Measurements from ENCODE around the gene AFAP1L1. TPM values are rescaled to one million over a fixed set of nuclear protein-coding genes. Genes with fewer than 3 reads are reported as not detected.

Gene AFAP1L1
- total and polyA plus RNA-seq, 2 of the 13 experiments (the other 11 are each of a cell fraction or from before 2014, with no cell fraction given): 0.38 to 1.0 TPM

DNA sequence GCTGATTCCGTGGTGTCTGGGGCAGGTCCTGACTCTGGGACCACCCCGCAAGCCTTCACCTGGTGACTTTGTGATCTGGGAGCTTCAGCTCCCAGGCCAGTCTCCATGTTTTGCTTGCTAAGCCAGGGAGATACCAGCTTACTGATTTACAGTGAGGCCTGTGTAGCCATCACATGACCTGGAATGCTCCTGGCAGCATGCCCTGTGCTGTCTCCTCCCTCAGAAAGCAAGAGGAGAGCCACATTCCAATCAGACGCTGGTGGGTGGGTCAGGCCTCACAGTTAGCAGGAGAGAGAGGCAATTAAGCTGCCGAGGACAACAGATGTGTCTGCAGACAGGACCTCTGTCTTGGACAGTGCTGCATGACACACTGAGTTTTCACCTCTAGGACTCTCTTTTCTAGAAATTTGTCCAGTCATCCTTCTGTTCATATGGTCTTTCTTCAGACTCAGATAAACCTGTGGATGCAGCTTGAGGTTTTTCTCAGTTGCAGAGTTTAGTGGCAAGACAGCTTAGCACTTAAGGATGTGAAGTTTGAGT lies 49.2 kb downstream of the AFAP1L1 start (continued):
- 0 out of 2 replicates have a peak, but pooled peaks have one; percentile 42 for TF ChIP-seq MIER2 (CRISPR knock-in tag; IDR thresholded peaks at IDR 0.05)
- no peak for TF ChIP-seq TARDBP (CRISPR knock-in tag; IDR thresholded peaks at IDR 0.05)
- no peak for TF ChIP-seq ZBTB20 (CRISPR knock-in tag; IDR thresholded peaks at IDR 0.05; ENCODE audit: borderline replicate concordance, low read depth)
- no peak for TF ChIP-seq XBP1 (CRISPR knock-in tag; IDR thresholded peaks at IDR 0.05)
- TF ChIP-seq MAFK (conservative IDR thresholded peaks at IDR 0.05 in 1 of 2, IDR thresholded peaks at IDR 0.05 in 1 of 2; ENCODE audit: low read length in 2 of 2): no peak
- TF ChIP-seq KMT2B (CRISPR knock-in tag; IDR thresholded peaks at IDR 0.05): no peak; the same call in 1 of the 2 replicates
- TF ChIP-seq, protein P1, sequence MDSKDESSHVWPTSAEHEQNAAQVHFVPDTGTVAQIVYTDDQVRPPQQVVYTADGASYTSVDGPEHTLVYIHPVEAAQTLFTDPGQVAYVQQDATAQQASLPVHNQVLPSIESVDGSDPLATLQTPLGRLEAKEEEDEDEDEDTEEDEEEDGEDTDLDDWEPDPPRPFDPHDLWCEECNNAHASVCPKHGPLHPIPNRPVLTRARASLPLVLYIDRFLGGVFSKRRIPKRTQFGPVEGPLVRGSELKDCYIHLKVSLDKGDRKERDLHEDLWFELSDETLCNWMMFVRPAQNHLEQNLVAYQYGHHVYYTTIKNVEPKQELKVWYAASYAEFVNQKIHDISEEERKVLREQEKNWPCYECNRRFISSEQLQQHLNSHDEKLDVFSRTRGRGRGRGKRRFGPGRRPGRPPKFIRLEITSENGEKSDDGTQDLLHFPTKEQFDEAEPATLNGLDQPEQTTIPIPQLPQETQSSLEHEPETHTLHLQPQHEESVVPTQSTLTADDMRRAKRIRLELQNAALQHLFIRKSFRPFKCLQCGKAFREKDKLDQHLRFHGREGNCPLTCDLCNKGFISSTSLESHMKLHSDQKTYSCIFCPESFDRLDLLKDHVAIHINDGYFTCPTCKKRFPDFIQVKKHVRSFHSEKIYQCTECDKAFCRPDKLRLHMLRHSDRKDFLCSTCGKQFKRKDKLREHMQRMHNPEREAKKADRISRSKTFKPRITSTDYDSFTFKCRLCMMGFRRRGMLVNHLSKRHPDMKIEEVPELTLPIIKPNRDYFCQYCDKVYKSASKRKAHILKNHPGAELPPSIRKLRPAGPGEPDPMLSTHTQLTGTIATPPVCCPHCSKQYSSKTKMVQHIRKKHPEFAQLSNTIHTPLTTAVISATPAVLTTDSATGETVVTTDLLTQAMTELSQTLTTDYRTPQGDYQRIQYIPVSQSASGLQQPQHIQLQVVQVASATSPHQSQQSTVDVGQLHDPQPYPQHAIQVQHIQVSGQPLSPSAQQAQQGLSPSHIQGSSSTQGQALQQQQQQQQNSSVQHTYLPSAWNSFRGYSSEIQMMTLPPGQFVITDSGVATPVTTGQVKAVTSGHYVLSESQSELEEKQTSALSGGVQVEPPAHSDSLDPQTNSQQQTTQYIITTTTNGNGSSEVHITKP (CRISPR knock-in tag; IDR thresholded peaks at IDR 0.05; ENCODE audit: low read depth): no peak
- TF ChIP-seq, protein P2, sequence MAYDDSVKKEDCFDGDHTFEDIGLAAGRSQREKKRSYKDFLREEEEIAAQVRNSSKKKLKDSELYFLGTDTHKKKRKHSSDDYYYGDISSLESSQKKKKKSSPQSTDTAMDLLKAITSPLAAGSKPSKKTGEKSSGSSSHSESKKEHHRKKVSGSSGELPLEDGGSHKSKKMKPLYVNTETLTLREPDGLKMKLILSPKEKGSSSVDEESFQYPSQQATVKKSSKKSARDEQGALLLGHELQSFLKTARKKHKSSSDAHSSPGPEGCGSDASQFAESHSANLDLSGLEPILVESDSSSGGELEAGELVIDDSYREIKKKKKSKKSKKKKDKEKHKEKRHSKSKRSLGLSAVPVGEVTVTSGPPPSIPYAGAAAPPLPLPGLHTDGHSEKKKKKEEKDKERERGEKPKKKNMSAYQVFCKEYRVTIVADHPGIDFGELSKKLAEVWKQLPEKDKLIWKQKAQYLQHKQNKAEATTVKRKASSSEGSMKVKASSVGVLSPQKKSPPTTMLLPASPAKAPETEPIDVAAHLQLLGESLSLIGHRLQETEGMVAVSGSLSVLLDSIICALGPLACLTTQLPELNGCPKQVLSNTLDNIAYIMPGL (CRISPR knock-in tag; IDR thresholded peaks at IDR 0.05; ENCODE audit: borderline replicate concordance in 1 of 2, low read depth in 1 of 2): 0 out of 4 replicates have a peak, but pooled peaks of 1 of the 2 experiments have one; percentile 34
- peak; percentile 42; the same call in 1 of the 2 replicates for TF ChIP-seq GATAD1 (CRISPR knock-in tag; IDR thresholded peaks at IDR 0.05)
- TF ChIP-seq RARA (CRISPR knock-in tag; IDR thresholded peaks at IDR 0.05): no peak
- no peak for TF ChIP-seq ZBTB38 (CRISPR knock-in tag; IDR thresholded peaks at IDR 0.05)
- TF ChIP-seq MED8 (CRISPR knock-in tag; IDR thresholded peaks at IDR 0.05; ENCODE audit: insufficient replicate concordance): no peak
- no peak for TF ChIP-seq SOX13 (IDR thresholded peaks at IDR 0.05)
- TF ChIP-seq SOX13 (CRISPR knock-in tag; conservative IDR thresholded peaks at IDR 0.05 in 1 of 2, IDR thresholded peaks at IDR 0.05 in 1 of 2): peak in 1 of 2 experiments; percentile 53; a peak in 1 of 4 replicates
- TF ChIP-seq, protein P3, sequence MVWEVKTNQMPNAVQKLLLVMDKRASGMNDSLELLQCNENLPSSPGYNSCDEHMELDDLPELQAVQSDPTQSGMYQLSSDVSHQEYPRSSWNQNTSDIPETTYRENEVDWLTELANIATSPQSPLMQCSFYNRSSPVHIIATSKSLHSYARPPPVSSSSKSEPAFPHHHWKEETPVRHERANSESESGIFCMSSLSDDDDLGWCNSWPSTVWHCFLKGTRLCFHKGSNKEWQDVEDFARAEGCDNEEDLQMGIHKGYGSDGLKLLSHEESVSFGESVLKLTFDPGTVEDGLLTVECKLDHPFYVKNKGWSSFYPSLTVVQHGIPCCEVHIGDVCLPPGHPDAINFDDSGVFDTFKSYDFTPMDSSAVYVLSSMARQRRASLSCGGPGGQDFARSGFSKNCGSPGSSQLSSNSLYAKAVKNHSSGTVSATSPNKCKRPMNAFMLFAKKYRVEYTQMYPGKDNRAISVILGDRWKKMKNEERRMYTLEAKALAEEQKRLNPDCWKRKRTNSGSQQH (CRISPR knock-in tag; IDR thresholded peaks at IDR 0.05; ENCODE audit: low read depth): peak; percentile 61; the same call in 1 of the 2 replicates
- peak; percentile 52; the same call in 1 of the 2 replicates for TF ChIP-seq CBX5 (CRISPR knock-in tag; IDR thresholded peaks at IDR 0.05; ENCODE audit: borderline replicate concordance)
- TF ChIP-seq ZNF205 (CRISPR knock-in tag; IDR thresholded peaks at IDR 0.05): no peak
- TF ChIP-seq, protein P4, sequence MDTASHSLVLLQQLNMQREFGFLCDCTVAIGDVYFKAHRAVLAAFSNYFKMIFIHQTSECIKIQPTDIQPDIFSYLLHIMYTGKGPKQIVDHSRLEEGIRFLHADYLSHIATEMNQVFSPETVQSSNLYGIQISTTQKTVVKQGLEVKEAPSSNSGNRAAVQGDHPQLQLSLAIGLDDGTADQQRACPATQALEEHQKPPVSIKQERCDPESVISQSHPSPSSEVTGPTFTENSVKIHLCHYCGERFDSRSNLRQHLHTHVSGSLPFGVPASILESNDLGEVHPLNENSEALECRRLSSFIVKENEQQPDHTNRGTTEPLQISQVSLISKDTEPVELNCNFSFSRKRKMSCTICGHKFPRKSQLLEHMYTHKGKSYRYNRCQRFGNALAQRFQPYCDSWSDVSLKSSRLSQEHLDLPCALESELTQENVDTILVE (CRISPR knock-in tag; IDR thresholded peaks at IDR 0.05): 0 out of 2 replicates have a peak, but pooled peaks have one; percentile 74
- TF ChIP-seq ZMAT3 (CRISPR knock-in tag; conservative IDR thresholded peaks at IDR 0.05): no peak
- TF ChIP-seq, protein P5, sequence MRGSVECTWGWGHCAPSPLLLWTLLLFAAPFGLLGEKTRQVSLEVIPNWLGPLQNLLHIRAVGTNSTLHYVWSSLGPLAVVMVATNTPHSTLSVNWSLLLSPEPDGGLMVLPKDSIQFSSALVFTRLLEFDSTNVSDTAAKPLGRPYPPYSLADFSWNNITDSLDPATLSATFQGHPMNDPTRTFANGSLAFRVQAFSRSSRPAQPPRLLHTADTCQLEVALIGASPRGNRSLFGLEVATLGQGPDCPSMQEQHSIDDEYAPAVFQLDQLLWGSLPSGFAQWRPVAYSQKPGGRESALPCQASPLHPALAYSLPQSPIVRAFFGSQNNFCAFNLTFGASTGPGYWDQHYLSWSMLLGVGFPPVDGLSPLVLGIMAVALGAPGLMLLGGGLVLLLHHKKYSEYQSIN (CRISPR knock-in tag; IDR thresholded peaks at IDR 0.05; ENCODE audit: borderline replicate concordance): no peak

All from HepG2 (cell line).